ENCODE measurements around the gene SRC.
A peak's percentile ranks its signal among the peaks of the same experiment; 100 is the strongest.

The SRC gene

DNA sequence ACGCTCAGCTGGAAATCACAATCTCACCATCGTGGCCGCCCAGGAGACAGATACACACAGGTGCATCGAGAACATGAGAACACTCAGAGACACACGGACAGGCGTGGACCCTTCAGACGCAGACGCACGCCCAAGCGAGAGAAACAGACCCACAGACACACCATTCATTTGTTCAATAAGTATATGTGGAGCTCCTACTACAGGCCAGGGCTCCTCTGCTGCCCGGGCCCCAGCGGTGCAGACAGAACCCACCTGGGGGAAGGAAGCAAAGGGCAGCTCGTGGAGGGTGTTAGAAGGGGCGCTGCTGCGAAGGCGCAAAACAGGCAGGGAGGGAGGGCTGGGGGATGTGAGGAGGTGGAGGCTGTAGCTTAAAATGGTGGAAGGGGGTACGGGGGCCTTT, 39.2 kb downstream of the SRC start:
- DNase-seq: no peak

DNA sequence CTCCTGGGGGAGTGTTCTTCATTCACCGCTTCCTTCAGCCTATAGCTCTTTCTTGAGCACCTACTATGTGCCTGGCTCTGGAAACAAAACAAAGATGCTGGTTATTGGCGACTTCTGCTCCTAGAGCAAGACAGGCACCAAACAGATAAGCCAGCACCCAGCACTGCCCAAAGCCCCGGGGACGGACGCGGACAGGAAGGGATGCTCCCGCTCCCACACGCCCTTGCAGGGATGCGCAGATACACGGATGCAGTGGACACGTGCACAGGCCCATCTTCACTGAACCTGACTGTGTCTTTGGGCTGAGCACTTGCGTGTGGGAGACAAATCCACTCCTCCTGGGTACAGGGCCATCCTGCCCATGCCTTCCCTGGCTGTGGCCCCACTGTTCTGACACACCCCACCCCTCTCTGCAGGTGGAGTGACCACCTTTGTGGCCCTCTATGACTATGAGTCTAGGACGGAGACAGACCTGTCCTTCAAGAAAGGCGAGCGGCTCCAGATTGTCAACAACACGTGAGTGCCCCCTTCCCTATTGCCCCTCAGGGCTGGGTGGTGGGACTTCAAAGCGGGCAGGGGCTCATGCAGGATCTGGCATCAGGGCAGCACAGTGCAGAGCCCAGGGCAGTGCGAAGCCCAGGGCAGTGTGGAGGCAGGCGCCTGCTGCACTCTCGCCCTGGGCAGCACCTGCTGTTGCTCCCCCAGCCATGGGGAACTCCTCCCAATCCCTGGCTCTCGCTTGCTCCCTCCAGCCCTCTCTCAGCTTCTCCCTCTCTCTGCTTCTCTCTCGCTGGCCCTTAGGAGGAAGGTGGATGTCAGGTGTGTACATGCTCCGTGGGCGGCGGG, 39.9 kb downstream of the SRC start:
- no peak for DNase-seq

DNA sequence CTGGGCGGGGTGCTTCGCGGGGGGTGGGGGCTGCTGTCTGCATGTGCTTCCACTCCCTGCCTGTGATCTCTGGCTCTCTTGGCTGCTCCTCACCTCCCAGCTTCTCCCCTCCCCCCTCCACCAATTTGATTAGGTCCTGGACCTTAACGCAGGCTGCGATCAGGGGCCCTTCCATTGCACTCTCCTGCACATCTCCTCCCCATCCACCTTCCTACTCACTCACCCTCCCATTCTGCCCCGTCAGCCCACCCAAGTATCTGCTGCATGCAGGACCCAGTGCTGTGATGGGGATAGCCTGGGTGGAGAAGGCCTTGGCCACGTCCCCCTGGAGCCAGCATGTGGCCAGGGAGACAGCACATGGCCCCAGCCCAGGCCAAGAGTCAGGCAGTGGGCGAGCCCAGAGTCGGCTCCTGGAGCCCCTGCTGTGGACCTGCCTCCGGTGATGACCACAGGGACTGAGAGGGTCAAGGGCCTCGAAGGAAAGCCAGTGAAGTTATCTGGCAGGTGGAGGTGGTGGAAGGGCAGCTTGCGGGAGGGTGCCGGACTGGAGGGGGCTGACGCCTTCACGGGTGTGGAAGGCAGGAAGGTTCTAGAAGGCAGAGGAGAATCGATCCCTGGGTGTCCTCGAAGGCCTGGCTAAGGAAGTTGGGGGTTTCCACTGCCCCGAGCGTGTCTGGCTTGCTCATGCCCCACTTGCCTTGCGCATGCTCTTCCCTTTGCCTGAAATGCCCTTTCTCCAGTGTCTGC, 40.7 kb downstream of the SRC start:
- DNase-seq: no peak

DNA sequence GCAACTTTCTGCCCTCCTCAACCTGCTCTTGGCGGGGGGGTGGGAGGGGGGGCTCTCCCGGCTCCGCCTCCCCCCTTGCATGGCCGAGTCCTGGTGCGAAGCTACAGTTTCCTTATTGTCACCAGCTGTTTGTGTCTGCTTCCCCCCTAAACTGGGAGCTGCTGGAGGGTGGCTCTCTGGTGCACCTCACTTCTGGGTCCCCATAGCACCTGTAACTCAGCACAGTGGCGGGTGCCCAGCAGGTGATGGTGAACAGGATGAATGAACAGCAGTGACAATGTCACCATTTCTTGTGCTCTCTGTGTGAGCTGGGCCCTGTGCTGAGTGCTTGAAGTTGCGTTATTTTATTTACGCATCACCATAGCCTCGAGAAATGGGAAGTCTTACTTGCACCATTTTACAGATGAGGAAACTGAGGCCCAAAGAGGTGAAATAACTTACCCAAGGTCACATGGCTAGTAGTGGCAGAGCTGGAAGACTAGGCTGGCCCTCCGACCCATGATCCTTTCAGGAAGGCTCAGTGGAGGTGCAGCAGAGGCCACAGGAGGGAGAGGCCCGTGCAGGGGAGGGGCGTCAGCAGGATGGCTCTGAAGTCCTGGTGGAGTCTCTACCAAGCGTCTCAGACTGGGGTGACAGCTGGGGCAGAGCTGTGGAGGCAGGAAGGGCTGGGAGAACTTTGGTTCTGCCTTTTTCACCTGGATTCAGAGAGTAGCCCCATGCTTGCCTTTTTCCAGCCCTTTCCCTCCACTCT, 41.8 kb downstream of the SRC start:
- DNase-seq: no peak

DNA sequence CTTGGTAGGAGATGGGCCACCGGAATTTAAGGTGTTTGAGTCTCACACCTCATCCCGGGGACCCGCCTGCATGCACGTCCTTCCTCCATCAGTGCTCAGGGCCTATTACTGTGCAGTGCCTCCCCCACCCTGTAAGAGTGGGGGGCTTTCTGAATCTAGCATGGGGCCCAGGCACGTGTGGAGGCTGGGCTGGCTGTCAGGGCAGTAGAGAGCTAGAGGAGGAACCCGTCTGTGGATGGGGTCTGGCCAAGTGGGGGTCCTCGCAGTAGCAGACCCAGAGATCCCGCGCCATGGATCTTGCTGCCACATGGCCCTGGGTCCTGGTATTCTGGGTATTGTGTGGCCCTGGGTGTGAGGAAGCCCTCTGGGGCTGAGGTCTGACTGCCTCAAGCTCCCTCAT, 42.9 kb downstream of the SRC start:
- no peak for DNase-seq

DNA sequence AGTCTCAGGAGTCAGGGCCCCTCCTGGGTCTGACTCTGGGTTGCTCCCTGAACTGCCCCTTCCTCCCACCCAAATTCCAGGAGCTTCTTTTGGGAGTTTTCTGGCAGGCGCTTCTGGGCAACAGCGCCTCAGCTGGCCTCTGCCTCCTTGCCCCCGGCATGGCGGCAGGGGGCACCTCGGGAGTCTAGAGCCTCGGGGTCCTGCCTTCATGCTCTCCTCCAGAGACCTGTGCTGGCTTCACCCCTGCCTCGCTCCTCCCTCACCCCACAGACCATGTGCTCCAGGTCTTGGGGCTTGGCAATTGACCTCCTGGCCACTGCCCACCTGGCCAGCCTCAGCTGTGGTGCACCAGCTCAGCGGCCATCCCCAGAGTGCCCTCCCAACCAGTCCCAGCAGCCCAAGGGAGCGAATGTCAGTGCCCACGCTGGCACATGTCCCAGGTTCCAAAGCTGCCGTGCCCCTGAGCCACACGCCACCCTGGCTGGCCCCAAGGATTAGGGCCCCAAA, 43.4 kb downstream of the SRC start:
- DNase-seq: no peak

DNA sequence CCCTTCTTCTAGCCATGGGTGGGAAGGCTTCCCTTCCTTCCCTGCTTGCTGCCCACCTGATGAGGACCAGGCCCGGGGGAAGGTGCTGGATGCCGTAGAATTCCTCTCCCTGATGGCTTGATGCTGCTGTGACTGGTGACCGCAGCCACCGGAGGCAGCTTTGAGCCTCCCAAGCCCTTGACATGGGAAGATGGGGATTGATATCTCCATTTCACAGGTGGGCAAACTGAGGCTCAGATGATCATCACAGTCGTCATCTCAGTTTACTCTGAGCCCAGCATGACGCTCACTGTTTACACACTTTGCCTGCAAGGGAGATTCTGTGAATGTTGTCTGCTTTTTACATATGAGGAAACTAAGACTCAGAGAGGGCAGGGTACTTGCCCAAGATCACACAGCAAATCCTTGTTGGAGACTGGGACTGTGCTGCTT, 43.9 kb downstream of the SRC start:
- DNase-seq: no peak

DNA sequence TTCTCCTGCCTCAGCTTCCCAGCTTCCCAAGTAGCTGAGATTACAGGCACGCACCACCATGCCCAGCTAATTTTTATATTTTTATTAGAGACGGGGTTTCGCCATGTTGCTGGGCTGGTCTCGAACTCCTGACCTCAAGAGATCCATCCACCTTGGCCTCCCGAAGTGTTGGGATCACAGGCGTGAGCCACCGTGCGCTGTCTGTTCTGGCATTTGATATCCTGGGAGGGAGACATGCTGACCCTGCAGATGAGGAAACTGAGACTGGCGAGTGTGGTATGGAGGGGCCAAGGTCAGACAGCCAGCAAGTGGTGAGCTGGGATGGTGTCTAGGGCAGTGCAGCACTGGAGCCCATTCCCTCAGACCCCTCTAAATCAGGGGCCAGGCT, 44.6 kb downstream of the SRC start:
- no peak for DNase-seq

DNA sequence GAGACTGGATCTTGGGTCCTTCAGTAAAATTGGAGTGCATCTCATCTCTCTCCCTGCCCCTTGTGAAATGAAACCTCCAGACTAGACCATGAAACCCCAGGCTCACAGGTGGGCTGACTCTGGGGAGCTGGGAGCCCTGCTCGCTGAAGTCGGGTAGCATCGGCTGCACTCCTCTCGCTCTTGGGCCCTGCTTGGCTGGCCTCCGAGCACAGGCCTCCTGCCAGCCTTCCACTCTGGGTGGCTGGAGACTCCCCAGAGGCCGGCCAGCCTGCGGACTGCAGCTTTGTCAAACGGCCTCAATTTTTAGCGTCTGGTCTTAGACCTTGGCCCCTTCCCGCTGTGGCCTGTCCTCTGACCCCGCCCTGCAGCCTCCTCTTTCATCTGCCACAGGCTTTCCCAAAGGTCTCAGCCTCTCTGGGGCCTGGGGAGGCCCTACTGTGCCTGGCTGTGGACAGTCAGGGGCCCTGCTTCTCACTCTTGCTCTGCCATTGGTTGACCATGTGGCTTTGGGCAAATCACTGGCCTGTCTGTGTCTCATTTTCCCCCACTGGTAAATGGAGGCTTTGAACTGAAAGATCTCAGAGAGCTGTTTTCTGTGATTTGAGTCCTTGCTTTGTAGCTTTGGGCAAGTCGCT, 45.1 kb downstream of the SRC start:
- DNase-seq: no peak

DNA sequence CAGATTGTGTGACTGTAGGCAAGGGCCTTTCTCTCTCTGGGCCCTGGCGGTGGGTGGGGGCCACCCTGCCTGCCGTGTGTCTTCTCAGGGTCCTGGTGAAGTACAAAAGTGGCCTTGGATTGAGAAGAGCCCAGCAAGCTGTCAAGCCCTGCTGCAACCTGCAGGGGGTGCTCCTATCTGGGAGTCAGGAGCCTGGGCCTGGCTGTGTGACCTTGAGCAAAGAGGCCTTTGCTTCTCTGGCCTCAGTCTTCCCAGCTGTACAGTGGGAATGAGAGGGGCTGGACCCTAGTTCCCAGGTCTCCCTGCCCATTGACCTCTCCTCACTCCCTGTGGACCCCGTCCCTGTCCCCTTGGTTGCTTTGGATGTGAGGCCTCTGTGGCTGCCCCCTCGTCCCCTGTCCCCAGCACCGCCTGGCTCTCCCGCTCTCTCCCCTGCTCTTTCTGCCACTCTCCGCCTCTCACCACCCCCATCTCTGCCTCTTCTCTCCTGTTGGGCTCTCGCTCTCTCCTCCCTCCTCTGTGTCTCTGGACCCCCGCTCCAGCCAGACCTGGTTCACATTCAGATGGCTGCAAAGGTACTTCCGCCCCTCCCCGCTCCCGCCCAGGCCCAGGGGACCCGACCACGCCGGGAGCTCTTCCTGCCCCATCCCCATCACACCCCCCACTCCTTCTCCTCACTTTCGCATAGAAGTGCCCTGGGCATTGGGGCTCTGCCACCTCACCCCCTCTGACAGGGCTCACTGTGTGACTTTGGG, 46.7 kb downstream of the SRC start:
- peak; percentile 13 to 18 for DNase-seq

DNA sequence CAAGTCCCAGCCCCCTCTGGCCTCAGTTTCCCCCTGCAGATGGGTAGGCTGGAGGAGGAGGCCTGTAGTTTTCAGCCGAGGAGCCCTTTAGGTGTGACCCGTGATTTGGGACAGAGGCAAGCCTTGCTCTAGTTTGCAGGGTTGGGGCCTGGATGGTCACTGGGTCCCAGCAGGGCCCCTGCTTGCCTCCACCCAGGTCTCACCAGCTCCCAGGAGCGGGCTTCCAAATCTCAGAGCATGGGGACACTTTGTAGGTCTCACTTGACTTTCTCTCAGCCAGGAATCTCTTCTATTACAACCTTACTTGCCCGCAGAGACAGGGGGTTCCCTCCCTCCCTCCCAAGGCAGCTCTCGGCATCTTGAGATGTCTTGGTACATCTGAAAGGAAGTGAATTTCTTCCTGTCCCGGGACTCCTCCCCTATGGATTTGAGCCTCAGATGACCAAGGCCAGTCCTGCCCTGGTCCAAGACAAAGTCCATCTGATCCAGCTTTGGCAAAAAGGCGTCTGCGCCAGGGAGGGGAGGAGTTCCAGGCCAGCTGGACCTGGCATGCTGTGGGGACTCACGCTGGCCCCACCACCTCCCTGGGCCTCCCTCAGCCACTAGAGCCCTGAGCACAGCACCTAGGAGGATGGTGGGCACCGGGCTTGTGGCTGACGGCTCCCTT, 47.4 kb downstream of the SRC start:
- no peak for DNase-seq

DNA sequence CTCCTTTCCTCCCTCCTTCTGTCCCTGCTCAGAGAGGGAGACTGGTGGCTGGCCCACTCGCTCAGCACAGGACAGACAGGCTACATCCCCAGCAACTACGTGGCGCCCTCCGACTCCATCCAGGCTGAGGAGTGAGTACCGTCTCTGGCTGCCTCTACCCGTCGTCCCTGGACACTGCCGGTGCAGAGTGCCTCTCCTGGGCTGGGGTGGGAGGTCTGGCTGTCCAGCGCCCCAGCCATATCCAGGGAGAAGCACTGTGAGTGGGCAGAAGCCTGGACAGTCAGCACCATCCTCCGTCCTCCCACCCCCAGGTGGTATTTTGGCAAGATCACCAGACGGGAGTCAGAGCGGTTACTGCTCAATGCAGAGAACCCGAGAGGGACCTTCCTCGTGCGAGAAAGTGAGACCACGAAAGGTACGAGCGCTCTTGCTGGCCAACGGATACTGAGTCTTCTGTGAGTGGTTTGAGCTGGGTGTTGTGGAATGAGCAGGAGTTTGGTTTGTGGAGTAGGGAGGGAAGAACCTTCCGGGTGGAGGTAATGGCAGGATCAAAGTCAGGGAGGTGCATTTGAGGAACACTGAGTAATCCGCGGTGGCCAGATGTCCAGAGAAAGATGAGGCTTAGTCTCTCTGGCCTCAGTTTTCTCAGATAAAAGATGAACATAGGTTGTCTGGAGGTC, 48.1 kb downstream of the SRC start:
- DNase-seq: no peak

DNA sequence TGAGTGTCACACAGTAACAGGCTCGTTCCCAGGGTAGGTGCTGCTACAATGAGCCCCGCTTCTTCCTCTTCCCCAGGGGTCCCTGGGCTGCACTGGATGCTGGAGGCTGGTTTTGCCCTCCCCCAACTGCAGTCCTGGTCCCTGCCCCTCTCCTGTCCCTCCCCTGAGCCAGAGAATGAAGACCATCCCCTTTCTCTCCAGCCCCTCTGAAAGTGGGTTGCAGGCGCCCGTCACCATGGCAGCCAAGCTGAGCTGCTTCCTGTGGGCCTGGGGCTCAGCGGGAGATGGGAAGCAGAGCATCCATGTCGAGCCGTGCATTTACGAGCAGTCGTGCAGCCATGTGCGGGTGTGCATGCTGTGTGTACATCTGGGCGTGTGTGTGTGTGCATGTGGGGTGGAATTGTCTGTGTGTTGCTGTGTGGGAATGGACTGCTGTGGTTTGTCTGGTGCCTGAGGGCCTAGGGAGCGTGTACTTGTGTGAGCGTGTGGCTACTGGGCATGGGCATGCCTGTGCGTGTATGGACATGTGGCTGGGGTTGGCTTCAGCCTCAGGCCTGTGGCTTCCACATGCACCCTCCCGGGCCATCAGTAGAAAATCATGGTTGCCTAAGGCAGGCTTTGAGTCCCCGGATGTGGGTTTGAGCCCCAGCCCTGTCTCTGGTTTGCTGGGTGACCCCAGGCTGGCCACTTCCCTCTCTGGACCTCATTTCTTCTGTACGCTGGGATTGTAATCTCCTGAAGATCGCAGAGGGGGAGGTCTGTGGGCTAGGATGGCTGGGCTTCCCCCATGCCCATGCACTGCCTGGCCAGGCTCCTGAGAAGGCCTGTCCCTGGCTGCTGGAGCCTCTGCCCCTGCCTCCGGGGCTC, 48.8 kb downstream of the SRC start:
- DNase-seq: no peak

DNA sequence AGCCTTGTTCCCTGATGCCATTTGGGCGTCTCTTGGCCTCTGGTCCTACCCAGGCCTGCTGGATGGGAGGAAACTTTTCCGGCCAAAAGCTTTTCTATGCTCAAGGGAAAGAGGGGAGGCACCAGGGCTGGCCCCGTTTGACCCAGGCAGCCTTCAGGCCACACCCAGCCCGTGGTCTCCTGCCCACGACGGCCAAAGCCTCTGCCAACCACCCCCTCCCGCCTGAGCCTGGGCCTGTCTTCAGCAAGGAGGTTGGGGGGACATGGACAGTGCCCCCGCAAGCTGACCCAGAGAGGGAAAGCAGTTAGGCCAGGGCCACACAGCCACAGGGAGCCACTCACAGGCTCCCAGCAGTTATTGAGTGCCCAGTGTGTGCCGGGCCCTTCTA, 49.5 kb downstream of the SRC start:
- DNase-seq: no peak

DNA sequence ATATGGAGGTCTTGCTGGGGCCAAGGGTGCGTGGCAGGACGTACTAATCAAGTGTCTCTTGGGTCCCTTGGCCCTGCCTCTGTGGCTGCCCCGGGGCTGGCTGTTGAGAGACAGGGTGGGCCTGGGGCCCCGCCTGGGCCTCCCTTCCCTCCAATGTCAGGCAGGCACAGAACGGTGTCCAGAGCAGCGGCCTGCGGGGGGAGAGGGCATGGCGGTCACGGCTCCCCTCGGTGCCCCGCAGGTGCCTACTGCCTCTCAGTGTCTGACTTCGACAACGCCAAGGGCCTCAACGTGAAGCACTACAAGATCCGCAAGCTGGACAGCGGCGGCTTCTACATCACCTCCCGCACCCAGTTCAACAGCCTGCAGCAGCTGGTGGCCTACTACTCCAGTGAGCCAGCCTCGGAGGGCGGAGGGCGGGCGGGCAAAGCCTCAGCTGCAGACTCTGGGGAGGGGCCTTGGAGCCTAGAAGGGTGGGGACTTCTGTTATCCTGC, 50.0 kb downstream of the SRC start:
- no peak for DNase-seq

DNA sequence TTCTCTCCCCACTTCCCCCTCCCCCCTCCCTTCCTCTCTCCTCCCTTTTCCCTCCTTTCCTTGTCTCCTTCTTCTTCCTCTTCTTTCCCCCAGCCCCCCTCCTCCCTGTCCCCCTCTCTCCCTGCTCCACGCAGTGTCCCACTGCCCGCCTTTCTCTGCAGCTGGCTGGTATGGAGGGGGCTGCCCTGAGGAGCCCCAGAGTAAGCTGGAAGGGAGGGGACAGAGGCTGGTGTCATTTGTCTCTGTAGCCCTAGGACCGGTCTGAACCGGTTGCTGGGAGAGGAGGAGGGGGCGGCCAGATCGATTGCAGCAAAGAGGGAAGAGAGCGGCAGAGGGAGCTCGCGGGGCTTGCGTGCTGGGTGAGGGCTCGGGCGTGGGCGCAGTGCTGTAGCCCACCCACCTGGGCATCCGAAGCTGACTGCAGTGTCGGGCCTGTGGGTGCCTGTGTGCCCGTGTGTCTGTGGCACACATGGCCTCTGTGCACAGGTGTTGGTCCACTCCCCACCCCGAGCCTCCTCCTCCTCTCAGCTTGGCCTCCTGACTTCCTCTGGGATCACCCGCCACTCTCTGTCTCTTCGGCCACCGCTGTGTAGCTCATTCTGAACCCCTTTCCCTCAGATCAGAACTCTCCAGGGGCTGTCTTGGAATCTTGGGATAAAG, 50.6 kb downstream of the SRC start:
- DNase-seq: no peak

DNA sequence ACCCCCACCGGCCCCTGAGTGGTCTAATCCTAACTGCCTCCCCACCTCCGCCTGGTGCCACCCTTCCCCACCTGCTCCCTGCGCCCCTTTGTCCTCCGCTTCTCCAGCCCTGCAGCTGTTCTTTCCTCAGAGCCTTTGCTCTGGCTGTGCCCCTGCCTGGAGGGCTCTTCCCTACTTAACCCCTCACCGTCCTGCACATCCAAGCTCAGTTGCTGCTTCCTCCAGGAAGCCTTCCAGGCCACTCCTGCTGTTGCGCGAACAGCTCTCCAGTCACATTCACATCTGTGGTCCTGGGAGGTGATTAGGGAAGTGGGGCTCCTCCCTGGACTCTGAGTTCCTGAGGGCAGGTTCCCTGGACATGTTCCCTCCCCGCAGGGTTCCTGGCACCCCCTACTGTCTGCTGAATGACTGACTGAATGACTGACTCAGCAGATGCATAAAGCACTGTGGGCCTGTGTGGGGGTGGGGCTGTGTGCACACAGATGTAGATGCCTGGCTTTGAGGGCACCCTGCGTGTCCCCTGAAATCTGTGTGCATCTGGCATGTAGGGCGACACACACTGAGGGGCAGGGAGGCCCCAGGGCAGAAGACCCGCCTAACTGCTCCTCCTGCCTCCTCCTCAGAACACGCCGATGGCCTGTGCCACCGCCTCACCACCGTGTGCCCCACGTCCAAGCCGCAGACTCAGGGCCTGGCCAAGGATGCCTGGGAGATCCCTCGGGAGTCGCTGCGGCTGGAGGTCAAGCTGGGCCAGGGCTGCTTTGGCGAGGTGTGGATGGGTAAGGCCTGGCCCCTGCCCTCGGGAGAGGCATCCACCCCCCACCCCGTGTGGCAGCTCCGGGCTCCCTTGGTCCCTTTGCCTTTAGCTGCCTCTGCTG, 51.4 kb downstream of the SRC start:
- DNase-seq: no peak

Measured in AML-193 (cell line).